ENCODE measurements around the gene ADIPOQ. TPM values are rescaled to one million over a fixed set of nuclear protein-coding genes. Genes with fewer than 3 reads are reported as not detected.
"Not testable (repeated sequence)": the region's sequence is repeated elsewhere in the genome, so short reads cannot be mapped to it uniquely, and the experiment has no call there.

ADIPOQ gene
- total RNA-seq, 2 experiments from 2014 or later: not detected

DNA sequence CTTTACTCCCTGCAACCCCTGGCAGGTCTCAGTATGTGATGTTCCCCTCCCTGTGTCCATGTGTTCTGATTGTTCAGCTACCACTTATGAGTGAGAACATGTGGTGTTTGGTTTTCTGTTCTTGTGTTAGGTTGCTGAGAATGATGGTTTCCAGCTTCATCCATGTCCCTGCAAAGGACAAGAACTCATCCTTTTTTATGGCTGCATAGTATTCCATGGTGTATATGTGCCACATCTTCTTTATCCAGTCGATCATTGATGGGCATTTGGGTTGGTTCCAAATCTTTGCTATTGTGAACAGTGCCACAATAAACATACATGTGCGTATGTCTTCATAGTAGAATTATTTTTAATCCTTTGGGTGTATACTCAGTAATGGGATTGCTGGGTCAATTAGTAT is 61.2 kb downstream of the ADIPOQ start:
- Mint-ChIP-seq H3K9me3 (ENCODE audit: low read depth) (peaks cover 27% of the 10 kb centered on the region), H3K36me3 (peaks cover 63% of the 10 kb centered on the region), H3K4me1 (peaks cover 37% of the 10 kb centered on the region)
- not testable (repeated sequence) for H3K4me3 Mint-ChIP-seq, H3K27ac Mint-ChIP-seq, ATAC-seq, DNase-seq, H3K27me3 Mint-ChIP-seq
- CTCF ChIA-PET: interaction anchor here (1.2 kb wide), 1 partner anchor 22 kb away, joined by 3 read pairs; no protein-coding TSS in a partner anchor

DNA sequence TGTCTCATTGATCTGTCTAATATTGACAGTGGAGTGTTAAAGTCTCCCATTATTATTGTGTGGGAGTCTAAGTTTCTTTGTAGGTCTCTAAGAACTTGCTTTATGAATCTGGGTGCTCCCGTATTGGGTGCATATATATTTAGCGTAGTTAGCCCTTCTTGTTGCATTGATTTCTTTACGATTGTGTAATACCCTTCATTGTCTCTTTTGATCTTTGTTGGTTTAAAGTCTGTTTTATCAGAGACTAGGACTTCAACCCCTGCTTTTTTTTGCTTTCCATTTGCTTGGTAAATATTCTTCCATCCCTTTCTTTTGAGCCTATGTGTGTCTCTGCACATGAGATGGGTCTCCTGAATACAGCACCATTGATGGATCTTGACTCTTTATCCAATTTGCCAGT is 64.6 kb downstream of the ADIPOQ start:
- H3K9me3 Mint-ChIP-seq (ENCODE audit: low read depth): peaks cover 27% of the 10 kb centered on the region
- H3K4me1 Mint-ChIP-seq: peaks cover 36% of the 10 kb centered on the region
- ATAC-seq, DNase-seq, H3K27ac Mint-ChIP-seq, H3K4me3 Mint-ChIP-seq, H3K27me3 Mint-ChIP-seq: not testable (repeated sequence)
- CTCF ChIA-PET: interaction anchor here (0.8 kb wide), 1 partner anchor 190 kb away, joined by 3 read pairs; no protein-coding TSS in a partner anchor
- peaks cover 65% of the 10 kb centered on the region for H3K36me3 Mint-ChIP-seq

Other genes starting within 250 kb of the ADIPOQ start
- not detected for gene AHSG, start 229.7 kb upstream of the ADIPOQ start, total RNA-seq
- gene FETUB, start 202.3 kb upstream of the ADIPOQ start, total RNA-seq: not detected
- not detected for gene HRG, start 176.7 kb upstream of the ADIPOQ start, total RNA-seq
- gene KNG1, start 125.4 kb upstream of the ADIPOQ start, total RNA-seq: not detected
- 100 to 1,000 TPM; 374 to 441 TPM for gene EIF4A2, start 59.1 kb upstream of the ADIPOQ start, total RNA-seq
- 100 to 1,000 TPM; 111 to 114 TPM for gene RFC4, start 36.2 kb upstream of the ADIPOQ start, total RNA-seq
- 100 to 1,000 TPM in 1 of 2 experiments, 10 to 100 TPM in 1; 77.9 to 102 TPM for gene ST6GAL1, start 87.8 kb downstream of the ADIPOQ start, total RNA-seq